HepG2 (cell line): Measurements from ENCODE around the gene SGPL1. TPM values are rescaled to one million over a fixed set of nuclear protein-coding genes. Genes with fewer than 3 reads are reported as not detected.

Source experiments
- ATAC-seq: fragments of 200-7000 bp; cut with Tn5 transposase; 3 replicates; pipeline ENCODE4 v1.9.1; 2020; ENCODE audit warnings: mild to moderate bottlenecking, moderate library complexity
- BruUV-seq: library from RNA; stranded (reverse); fragments of 400-500 nt; replicated peaks from 2 replicates; lab custom pipeline; 2021; lab: Mats Ljungman, UMichigan
- CTCF ChIA-PET: fragments of 300-600 bp; formaldehyde crosslinking; extraction: SDS; loops from one replicate; lab custom pipeline; 2021; ENCODE audit warnings: low total read pairs, inconsistent platforms, low intra/inter-chr PET ratio; lab: Yijun Ruan, JAX
- POLR2A ChIA-PET: fragments of 350-600 bp; sonication (Branson Sonifier 250); formaldehyde crosslinking; loops from one replicate; lab custom pipeline; 2020; ENCODE audit warnings: antibody characterized with exemption, inconsistent platforms; lab: Yijun Ruan, JAX
- DNase-seq: peaks from one replicate; pipeline ENCODE4 v3.0.0-alpha.2; 2015; ENCODE audit warnings: low spot score
- FAIRE-seq: peaks from 3 replicates; lab custom pipeline; 2011; peaks lifted over from hg19 to GRCh38; lab: Jason Lieb, UNC
- H2AFZ ChIP-seq: one replicate; pipeline ENCODE4 v1.6.1; 2011; ENCODE audit warnings: low read length, inconsistent platforms
- H3K27ac ChIP-seq: fragments of 300-600 bp; 3 replicates; pipeline ENCODE4 v1.8.0; 2011; ENCODE audit warnings: mixed run types, mild to moderate bottlenecking, mixed read lengths, low read length, inconsistent platforms; ENCODE audit not compliant: insufficient read depth; ENCODE audit errors: extremely low read length
- H3K27me3 ChIP-seq, 2 experiments: fragments of 200-600 bp in 1 of 2; 2 replicates in 1 of 2; 3 replicates in 1 of 2; pipeline versions ENCODE4 v1.6.0 to v1.8.0; 2011; ENCODE audit warnings: low read length in 2 of 2, mild to moderate bottlenecking in 2 of 2, moderate library complexity in 2 of 2, inconsistent platforms in 1 of 2; ENCODE audit not compliant: insufficient read depth in 2 of 2, control insufficient read depth in 1 of 2
- H3K36me3 ChIP-seq, 2 experiments: fragments of 200-600 bp in 1 of 2; replicated peaks in 1 of 2; 2 replicates in 1 of 2; 3 replicates in 1 of 2; pipeline versions ENCODE4 v1.5.1 to v1.8.0; 2011; ENCODE audit warnings: low read length in 2 of 2, inconsistent platforms in 1 of 2; ENCODE audit not compliant: insufficient read depth in 2 of 2, control insufficient read depth in 1 of 2
- H3K4me1 ChIP-seq: 2 replicates; pipeline ENCODE4 v1.5.1; 2012; ENCODE audit warnings: low read length, inconsistent platforms; ENCODE audit not compliant: insufficient read depth
- H3K4me2 ChIP-seq: 2 replicates; pipeline ENCODE4 v1.6.0; 2011; ENCODE audit warnings: low read depth, low read length, inconsistent platforms
- H3K4me3 ChIP-seq, 3 experiments: fragments of 200-600 bp in 1 of 3; sonication (generic), shearing (Covaris generic) in 1 of 3; replicated peaks in 1 of 3; 2 replicates each; pipeline ENCODE4 v1.5.1; 2011 to 2016; ENCODE audit warnings: low read length in 3 of 3, inconsistent platforms in 2 of 3, low read depth in 2 of 3, mild to moderate bottlenecking in 2 of 3, control low read depth in 1 of 3, mixed read lengths in 1 of 3; ENCODE audit not compliant: insufficient read depth in 1 of 3
- H3K79me2 ChIP-seq: one replicate; pipeline ENCODE4 v1.6.1; 2011; ENCODE audit warnings: low read length, inconsistent platforms; ENCODE audit not compliant: insufficient read depth
- H3K9ac ChIP-seq: 2 replicates; pipeline ENCODE4 v1.6.0; 2011; ENCODE audit warnings: mild to moderate bottlenecking, low read depth, low read length, inconsistent platforms; ENCODE audit not compliant: insufficient read depth
- H3K9me3 ChIP-seq: 2 replicates; pipeline ENCODE4 v1.5.1; 2012; ENCODE audit warnings: mild to moderate bottlenecking, low read length
- H4K20me1 ChIP-seq: 2 replicates; pipeline ENCODE4 v1.6.0; 2011; ENCODE audit warnings: inconsistent platforms, mild to moderate bottlenecking, low read length, moderate library complexity; ENCODE audit not compliant: insufficient read depth
- CCDC6 ChIP-seq: sonication (generic); formaldehyde crosslinking; IDR thresholded peaks from 2 replicates; pipeline ENCODE4 v1.8.1; 2022; ENCODE audit warnings: mild to moderate bottlenecking, missing genetic modification reagents, moderate library complexity
- ETS1 ChIP-seq: sonication (generic); formaldehyde crosslinking; IDR thresholded peaks from 2 replicates; pipeline ENCODE4 v1.4.0; 2020; ENCODE audit warnings: missing genetic modification reagents
- ETV6 ChIP-seq: sonication (generic); formaldehyde crosslinking; conservative IDR thresholded peaks from 2 replicates; pipeline ENCODE4 v1.4.0; 2020; ENCODE audit warnings: missing genetic modification reagents
- GZF1 ChIP-seq: sonication (generic); formaldehyde crosslinking; IDR thresholded peaks from 2 replicates; pipeline ENCODE4 v1.5.1; 2020; ENCODE audit warnings: mild to moderate bottlenecking, missing genetic modification reagents
- KLF16 ChIP-seq, 2 experiments: sonication (generic) in 1 of 2; formaldehyde crosslinking in 1 of 2; IDR thresholded peaks; 2 replicates each; pipeline versions ENCODE4 v1.6.1 to v1.8.0; 2016 to 2023; ENCODE audit warnings: missing genetic modification reagents in 2 of 2, missing compliant biosample characterization in 1 of 2
- PPARG ChIP-seq: conservative IDR thresholded peaks from 2 replicates; pipeline ENCODE4 v1.6.1; 2016; ENCODE audit warnings: missing biosample characterization, missing genetic modification reagents
- RCOR2 ChIP-seq: IDR thresholded peaks from 2 replicates; pipeline ENCODE4 v1.6.1; 2016; ENCODE audit warnings: missing biosample characterization, missing genetic modification reagents
- RFXAP ChIP-seq: sonication (generic); formaldehyde crosslinking; IDR thresholded peaks from 2 replicates; pipeline ENCODE4 v1.4.0; 2020; ENCODE audit warnings: missing genetic modification reagents, borderline replicate concordance
- TAF15 ChIP-seq: fragments of 200-400 bp; formaldehyde crosslinking; IDR thresholded peaks from one replicate; pipeline ENCODE4 v1.6.1; 2018; ENCODE audit warnings: mild to moderate bottlenecking, low read depth, low read length; ENCODE audit not compliant: poor library complexity, severe bottlenecking
- TSC22D2 ChIP-seq: sonication (generic); formaldehyde crosslinking; IDR thresholded peaks from 2 replicates; pipeline ENCODE4 v1.5.1; 2020; ENCODE audit warnings: missing genetic modification reagents, mild to moderate bottlenecking, borderline replicate concordance
- ZBTB42 ChIP-seq: sonication (generic); formaldehyde crosslinking; IDR thresholded peaks from 2 replicates; pipeline ENCODE4 v1.5.0; 2020; ENCODE audit warnings: mild to moderate bottlenecking, missing genetic modification reagents
- ZNF564 ChIP-seq: sonication (generic); formaldehyde crosslinking; IDR thresholded peaks from 2 replicates; pipeline ENCODE4 v1.8.1; 2023; ENCODE audit warnings: mild to moderate bottlenecking, missing genetic modification reagents
- ZNF639 ChIP-seq: conservative IDR thresholded peaks from 2 replicates; pipeline ENCODE4 v1.6.1; 2018; ENCODE audit warnings: missing genetic modification reagents
- ZNF652 ChIP-seq: IDR thresholded peaks from 2 replicates; pipeline ENCODE4 v1.6.1; 2016; ENCODE audit warnings: low read depth, borderline replicate concordance
- ZNF788 ChIP-seq: sonication (generic); formaldehyde crosslinking; IDR thresholded peaks from 2 replicates; pipeline ENCODE4 v1.5.0; 2020; ENCODE audit warnings: mild to moderate bottlenecking, missing genetic modification reagents, borderline replicate concordance
- ZNF790 ChIP-seq: sonication (generic); formaldehyde crosslinking; IDR thresholded peaks from 2 replicates; pipeline ENCODE4 v1.8.0; 2022; ENCODE audit warnings: missing genetic modification reagents, mild to moderate bottlenecking, borderline replicate concordance
- WGBS: methylation state at CpG from one replicate; pipeline ENCODE4 v1.1.6; 2017; ENCODE audit warnings: low lambda C conversion rate; 5-methylcytosine and 5-hydroxymethylcytosine counted together
- in situ Hi-C: cut with HindIII; loops from 2 replicates; pipeline ENCODE4 v1.10.0; 2017; ENCODE audit warnings: low pct_unique_long_range_greater_than_20kb; ENCODE audit not compliant: extremely low pct_ligation_motif_present
- intact Hi-C: fragments of 100-400 bp; cut with micrococcal nuclease; formaldehyde crosslinking; loops from one replicate; pipeline ENCODE4 v1.10.0; 2022; ENCODE audit not compliant: unreplicated experiment
- polyA plus RNA-seq, 8 experiments: library from polyadenylated mRNA; depleted of rRNA in 3 of 8; stranded (reverse) in 7 of 8; unstranded in 1 of 8; fragments of >200 nt; fragmentation: Illumina TruSeq in 4 of 8; extraction: Trizol in 4 of 8; gene quantifications; 2 replicates each; pipeline versions ENCODE4 v1.2.1 to v1.2.3, GENCODE V29; 2011 to 2016; ENCODE audit warnings: low read depth in 4 of 8, missing spikeins in 1 of 8, mixed read lengths in 1 of 8; ENCODE audit not compliant: insufficient read depth in 1 of 8
- total RNA-seq, 5 experiments: library from RNA; depleted of rRNA; stranded (reverse); fragments of >200 nt; fragmentation: Illumina TruSeq; extraction: Trizol; gene quantifications; 2 replicates each; pipeline ENCODE4 v1.2.3, GENCODE V29; 2016; ENCODE audit warnings: low read depth in 1 of 5

Gene SGPL1
- total and polyA plus RNA-seq, 2 of the 13 experiments (the other 11 are each of a cell fraction or from before 2014, with no cell fraction given), result 17.6 to 25.0 TPM

DNA sequence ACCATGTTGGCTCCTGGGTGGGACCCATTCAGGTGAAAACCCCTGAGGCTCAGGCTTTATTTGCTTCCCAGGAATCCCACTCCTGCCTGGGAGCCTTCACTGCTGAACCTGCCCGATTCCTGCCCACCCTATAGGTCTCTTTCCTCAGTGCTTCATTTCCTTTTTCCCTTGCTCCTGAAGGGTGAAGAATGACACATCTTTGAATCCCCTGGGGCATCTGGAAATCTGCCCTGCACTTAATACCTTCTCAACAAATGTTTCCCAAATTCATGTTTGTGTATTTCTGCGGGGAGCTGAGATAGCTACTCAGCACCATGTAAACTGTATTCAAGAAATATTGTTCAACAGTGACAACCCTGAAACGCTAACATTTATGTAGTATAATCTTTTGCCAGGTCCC lies 82.9 kb downstream of the SGPL1 start:
- H3K9me3 ChIP-seq, result no peaks in the 10 kb centered on the region
- H3K27ac ChIP-seq, result no peak overlapping the region
- in situ Hi-C loops, result no loop called here
- CTCF ChIA-PET, result no interaction called here
- POLR2A ChIA-PET, result no interaction called here
- WGBS, result 44% methylated on average over 3 of the region's 3 CpGs
- ATAC-seq (no peak), DNase-seq (no peak), FAIRE-seq (no peak)
- H3K4me2 ChIP-seq, result no peak overlapping the region
- peaks cover 1 to 35% of the 10 kb centered on the region in 2 experiments; a peak in 4 of 5 replicates for H3K27me3 ChIP-seq
- no peak overlapping the region for H2AFZ ChIP-seq
- no peaks in the 10 kb centered on the region; the same call in 1 of the 2 replicates for H4K20me1 ChIP-seq
- no peaks in the 10 kb centered on the region for H3K4me1 ChIP-seq
- BruUV-seq, result no TSS peak
- H3K9ac ChIP-seq, result no peak overlapping the region
- no peaks in the 10 kb centered on the region for H3K36me3 ChIP-seq
- H3K79me2 ChIP-seq, result no peaks in the 10 kb centered on the region
- TF ChIP-seq ZNF564 (CRISPR knock-in tag), result no peak
- no peak for TF ChIP-seq ZNF790
- no peak for TF ChIP-seq PPARG (CRISPR knock-in tag)
- no peak for TF ChIP-seq ZNF639
- TF ChIP-seq ETS1 (CRISPR knock-in tag), result no peak
- no peak overlapping the region for H3K4me3 ChIP-seq
- intact Hi-C loops, result no loop called here

DNA sequence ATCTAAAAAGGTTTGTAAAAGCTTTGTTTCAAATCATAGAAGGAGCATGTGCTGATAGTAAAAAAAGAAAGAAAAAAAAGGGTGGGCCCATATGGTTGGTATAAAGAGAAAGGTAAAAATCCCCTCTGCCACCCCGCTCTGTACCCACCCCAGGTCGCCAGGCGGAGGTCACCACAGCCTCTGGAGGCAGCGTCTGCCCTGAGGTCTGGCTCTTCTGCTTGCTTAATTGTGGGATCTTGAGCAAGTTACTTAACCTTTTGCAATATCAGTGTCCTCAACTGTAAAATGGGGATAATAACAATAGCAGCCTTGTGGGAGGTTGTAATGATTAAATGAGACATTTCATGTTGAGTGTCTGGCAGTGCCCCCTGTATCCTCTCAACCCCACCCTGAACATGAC lies 83.3 kb downstream of the SGPL1 start:
- Histone ChIP-seq H2AFZ (no peak overlapping the region), H3K79me2 (no peaks in the 10 kb centered on the region), H3K4me2 (no peak overlapping the region), H3K36me3 (no peaks in the 10 kb centered on the region), H3K4me3 (no peak overlapping the region), H3K9ac (no peak overlapping the region), H3K27ac (no peak overlapping the region), H4K20me1 (no peaks in the 10 kb centered on the region; the same call in 1 of the 2 replicates), H3K27me3 (peaks cover 1 to 31% of the 10 kb centered on the region in 2 experiments; a peak in 4 of 5 replicates), H3K4me1 (no peaks in the 10 kb centered on the region), H3K9me3 (no peaks in the 10 kb centered on the region)
- in situ Hi-C loops, result no loop called here
- BruUV-seq, result no TSS peak
- DNase-seq, result no peak
- no peak for ATAC-seq
- 32% methylated on average over 4 of the region's 4 CpGs for WGBS
- intact Hi-C loops, result no loop called here
- CTCF ChIA-PET, result no interaction called here
- FAIRE-seq, result no peak
- POLR2A ChIA-PET, result no interaction called here
- TF ChIP-seq ZNF652 (no peak), ZNF639 (no peak), ETV6 (CRISPR knock-in tag) (no peak), TSC22D2 (CRISPR knock-in tag) (no peak), CCDC6 (CRISPR knock-in tag) (no peak), TAF15 (no peak), RCOR2 (no peak), ZBTB42 (CRISPR knock-in tag) (no peak), KLF16 (CRISPR knock-in tag; IDR thresholded peaks at IDR 0.05) (no peak), ZNF788 (CRISPR knock-in tag) (no peak), GZF1 (CRISPR knock-in tag) (no peak), RFXAP (CRISPR knock-in tag) (no peak)
